Measurements from ENCODE around the gene PLEKHM3. TPM values are rescaled to one million over a fixed set of nuclear protein-coding genes. Genes with fewer than 3 reads are reported as not detected.

PLEKHM3 gene
- total and polyA plus RNA-seq, 2 experiments from 2014 or later: 3.9 to 8.8 TPM

GRCh38 chr2:207836521-207837133 is 188.7 kb downstream of the PLEKHM3 start:
- H3K4me3 ChIP-seq: no peak overlapping the region
- H3K27ac ChIP-seq (ENCODE audit: low read depth): no peak overlapping the region
- ATAC-seq (peak; percentile 63), DNase-seq (ENCODE audit: low spot score) (peak; percentile 49)
- no peaks in the 10 kb centered on the region for H3K79me2 ChIP-seq (replicated peaks; ENCODE audit: insufficient read depth)
- H4K20me1 ChIP-seq (replicated peaks; ENCODE audit: insufficient read depth): no peaks in the 10 kb centered on the region
- H3K9me2 ChIP-seq (ENCODE audit: insufficient read depth): no peaks in the 10 kb centered on the region; the same call in 1 of the 2 replicates
- Mint-ChIP-seq H3K27me3 (ENCODE audit: insufficient read depth, low read depth, poor library complexity) (no peaks in the 10 kb centered on the region), H3K27ac (no peak overlapping the region; the same call in 1 of the 2 replicates), H3K36me3 (ENCODE audit: low read depth) (no peaks in the 10 kb centered on the region), H3K4me3 (no peak overlapping the region), H3K4me1 (peaks cover 29% of the 10 kb centered on the region), H3K9me3 (no peaks in the 10 kb centered on the region)
- H3K27me3 ChIP-seq (ENCODE audit: insufficient read depth): no peaks in the 10 kb centered on the region
- peak overlapping the region; percentile 51; the same call in 1 of the 2 replicates for H3K4me2 ChIP-seq
- H3K36me3 ChIP-seq (ENCODE audit: insufficient read depth): no peaks in the 10 kb centered on the region
- TF ChIP-seq JUNB (IDR thresholded peaks at IDR 0.05; ENCODE audit: unreplicated experiment) (no peak), CTCF (conservative IDR thresholded peaks at IDR 0.05; ENCODE audit: low read depth in 2 of 2) (no peak), EZH2phosphoT487 (IDR thresholded peaks at IDR 0.05; ENCODE audit: unreplicated experiment) (no peak), STAT1 (IDR thresholded peaks at IDR 0.05; ENCODE audit: unreplicated experiment) (no peak), ZNF462 (CRISPR knock-in tag; IDR thresholded peaks at IDR 0.05) (no peak), POLR2AphosphoS5 (IDR thresholded peaks at IDR 0.05; ENCODE audit: low read depth) (no peak), ZNF331 (CRISPR knock-in tag; IDR thresholded peaks at IDR 0.05; ENCODE audit: low read depth) (no peak), EZH2 (IDR thresholded peaks at IDR 0.05; ENCODE audit: low read depth, unreplicated experiment) (no peak), CREB1 (CRISPR knock-in tag; IDR thresholded peaks at IDR 0.05; ENCODE audit: low read depth) (no peak), ZNF114 (CRISPR knock-in tag; IDR thresholded peaks at IDR 0.05) (no peak), REST (IDR thresholded peaks at IDR 0.05; ENCODE audit: unreplicated experiment) (no peak), ETS1 (IDR thresholded peaks at IDR 0.05) (no peak), NANOG (IDR thresholded peaks at IDR 0.05; ENCODE audit: borderline replicate concordance) (no peak)
- H2AFZ ChIP-seq: no peak overlapping the region
- no peaks in the 10 kb centered on the region; the same call in 1 of the 2 replicates for H3F3A ChIP-seq (replicated peaks; ENCODE audit: low read depth)
- H3K4me1 ChIP-seq (ENCODE audit: insufficient read depth): peaks cover 35% of the 10 kb centered on the region

All from GM23338 (cell line).